IPS DF 19.7 (cell line): ENCODE measurements around the gene HS3ST4.

Experiments used
- DNase-seq: peaks from one replicate; pipeline ENCODE4 v3.0.0-alpha.2; 2013; ENCODE audit warnings: low read depth, low spot score

Gene HS3ST4

GRCh38 chr16:25691519-25692091 lies at the start of gene HS3ST4:
HS3ST4 (plus strand) TSS chr16:25691959.
- DNase-seq = no peak

GRCh38 chr16:25643633-25644032 lies 48.1 kb upstream of the HS3ST4 start:
- no peak for DNase-seq

- DNase-seq = no peak
These were observed 35.1 kb upstream of the HS3ST4 start for GRCh38 chr16:25656639-25657038.

GRCh38 chr16:25676820-25677219 lies 14.9 kb upstream of the HS3ST4 start:
- no peak for DNase-seq

GRCh38 chr16:25679511-25679910 lies 12.2 kb upstream of the HS3ST4 start:
- no peak for DNase-seq

GRCh38 chr16:25689137-25689836 lies 2.5 kb upstream of the HS3ST4 start:
- DNase-seq = no peak

- DNase-seq = no peak
These were observed 1.1 kb upstream of the HS3ST4 start for GRCh38 chr16:25690552-25691143.

GRCh38 chr16:25692351-25692741 lies 587 bp downstream of the HS3ST4 start:
- DNase-seq = no peak

- DNase-seq = no peak
These were observed 1.2 kb downstream of the HS3ST4 start for GRCh38 chr16:25692742-25693508.

GRCh38 chr16:25693631-25694030 lies 1.9 kb downstream of the HS3ST4 start:
- no peak for DNase-seq

GRCh38 chr16:25699069-25699468 lies 7.3 kb downstream of the HS3ST4 start:
- DNase-seq = no peak

- DNase-seq = no peak
These were observed 8.8 kb downstream of the HS3ST4 start for GRCh38 chr16:25700547-25700946.

GRCh38 chr16:25707553-25707952 lies 15.8 kb downstream of the HS3ST4 start:
- no peak for DNase-seq

- DNase-seq = no peak
These were observed 16.3 kb downstream of the HS3ST4 start for GRCh38 chr16:25707982-25708583.

GRCh38 chr16:25709213-25709612 lies 17.5 kb downstream of the HS3ST4 start:
- DNase-seq = no peak

- no peak for DNase-seq
These were observed 22.2 kb downstream of the HS3ST4 start for GRCh38 chr16:25713785-25714570.

- DNase-seq = no peak
These were observed 24.4 kb downstream of the HS3ST4 start for GRCh38 chr16:25716186-25716585.

- no peak for DNase-seq
These were observed 29.7 kb downstream of the HS3ST4 start for GRCh38 chr16:25721439-25721838.

GRCh38 chr16:25726430-25727098 lies 34.8 kb downstream of the HS3ST4 start:
- no peak for DNase-seq

GRCh38 chr16:25729188-25729915 lies 37.6 kb downstream of the HS3ST4 start:
- no peak for DNase-seq
